ENCODE measurements around the gene CARD16.
"Not testable (repeated sequence)": the region's sequence is repeated elsewhere in the genome, so short reads cannot be mapped to it uniquely, and the experiment has no call there.

Gene CARD16

GRCh38 chr11:105044557-105045524 lies at the start of gene CARD16:
TSS of gene CARD16 (minus strand) at chr11:105045335. CDS start at chr11:105045297, 38 bp downstream.
- DNase-seq, result not testable (repeated sequence)

- no peak for DNase-seq
Measured at GRCh38 chr11:105092256-105093239, 47.4 kb upstream of the CARD16 start.

GRCh38 chr11:105081412-105082150 lies 36.4 kb upstream of the CARD16 start:
- DNase-seq, result no peak

- not testable (repeated sequence) for DNase-seq
Measured at GRCh38 chr11:105080171-105080906, 35.2 kb upstream of the CARD16 start.

- no peak for DNase-seq
Measured at GRCh38 chr11:105078283-105078682, 33.1 kb upstream of the CARD16 start.

- not testable (repeated sequence) for DNase-seq
Measured at GRCh38 chr11:105077141-105077790, 32.1 kb upstream of the CARD16 start.

- DNase-seq, result no peak
Measured at GRCh38 chr11:105074166-105074530, 29.0 kb upstream of the CARD16 start.

- DNase-seq, result no peak
Measured at GRCh38 chr11:105073456-105074165, 28.5 kb upstream of the CARD16 start.

GRCh38 chr11:105072080-105072479 lies 26.9 kb upstream of the CARD16 start:
- DNase-seq, result not testable (repeated sequence)

- DNase-seq, result no peak
Measured at GRCh38 chr11:105071089-105071732, 26.1 kb upstream of the CARD16 start.

GRCh38 chr11:105070306-105070705 lies 25.2 kb upstream of the CARD16 start:
- no peak for DNase-seq

GRCh38 chr11:105069749-105070148 lies 24.6 kb upstream of the CARD16 start:
- DNase-seq, result not testable (repeated sequence)

GRCh38 chr11:105063245-105063941 lies 18.3 kb upstream of the CARD16 start:
- not testable (repeated sequence) for DNase-seq

- DNase-seq, result no peak
Measured at GRCh38 chr11:105057432-105057831, 12.3 kb upstream of the CARD16 start.

GRCh38 chr11:105056446-105056845 lies 11.3 kb upstream of the CARD16 start:
- no peak for DNase-seq

- no peak for DNase-seq
Measured at GRCh38 chr11:105054723-105055493, 9.8 kb upstream of the CARD16 start.

- DNase-seq, result no peak
Measured at GRCh38 chr11:105052487-105052886, 7.4 kb upstream of the CARD16 start.

- DNase-seq, result no peak
Measured at GRCh38 chr11:105051559-105051958, 6.4 kb upstream of the CARD16 start.

GRCh38 chr11:105049481-105049880 lies 4.3 kb upstream of the CARD16 start:
- no peak for DNase-seq

Data from NCI-H2081 treated with DMSO at 0.1 percent for 48 hours (cell line).